Measurements from ENCODE around the gene CCDC191. TPM values are rescaled to one million over a fixed set of nuclear protein-coding genes. Genes with fewer than 3 reads are reported as not detected.

CCDC191 gene
- total and polyA plus RNA-seq, 2 of the 4 experiments (the other 2 are of a cell fraction) = 0.72 to 1.1 TPM

GRCh38 chr3:114086356-114086755, 30.0 kb upstream of the CCDC191 start:
- Histone ChIP-seq H3K79me1 (ENCODE audit: low read depth in 1 of 2, low read length in 2 of 2) (no peaks in the 10 kb centered on the region), H2BK5ac (ENCODE audit: low read depth, low read length, poor library complexity, severe bottlenecking) (no peak overlapping the region), H3K27ac (ENCODE audit: insufficient read depth, low read length) (no peak overlapping the region), H3K27me3 (ENCODE audit: control insufficient read depth, insufficient read depth, low read length) (no peaks in the 10 kb centered on the region), H2AK5ac (ENCODE audit: low read depth, low read length) (no peak overlapping the region), H3K18ac (ENCODE audit: low read depth, low read length) (no peak overlapping the region), H3K23ac (ENCODE audit: low read depth, low read length) (no peak overlapping the region), H2BK120ac (ENCODE audit: low read depth, low read length) (no peak overlapping the region), H3K36me3 (ENCODE audit: control insufficient read depth, insufficient read depth, low read length) (peaks cover 14% of the 10 kb centered on the region), H3K9me1 (ENCODE audit: insufficient read depth, low read length) (no peaks in the 10 kb centered on the region), H3K56ac (ENCODE audit: extremely low read depth, insufficient read depth, low read length) (no peak overlapping the region), H2BK20ac (ENCODE audit: low read depth, low read length) (no peak overlapping the region), H3K4me3 (ENCODE audit: insufficient read depth, low read depth, low read length) (no peak overlapping the region), H2AFZ (replicated peaks; ENCODE audit: low read length, poor library complexity) (no peak overlapping the region), H3K9me3 (ENCODE audit: control insufficient read depth, insufficient read depth, low read length) (no peaks in the 10 kb centered on the region), H3K4ac (ENCODE audit: low read depth, low read length) (no peak overlapping the region), H4K8ac (ENCODE audit: low read depth in 2 of 2, low read length in 2 of 2) (no peak overlapping the region), H3K9ac (ENCODE audit: low read depth, low read length) (no peak overlapping the region), H3K14ac (replicated peaks; ENCODE audit: low read depth, low read length) (no peak overlapping the region), H4K20me1 (ENCODE audit: insufficient read depth, low read length) (no peaks in the 10 kb centered on the region), H3K4me2 (ENCODE audit: low read depth, low read length) (no peak overlapping the region), H4K5ac (ENCODE audit: low read depth, low read length) (no peak overlapping the region), H3K4me1 (ENCODE audit: control insufficient read depth, insufficient read depth, low read length) (no peaks in the 10 kb centered on the region), H4K91ac (ENCODE audit: insufficient read depth, low read depth, low read length) (no peak overlapping the region), H2BK15ac (ENCODE audit: low read depth, low read length) (no peak overlapping the region), H2AK9ac (replicated peaks; ENCODE audit: low read depth, low read length, poor library complexity) (peak overlapping the region; percentile 31)
- TSS peak; percentile 53 for BruUV-seq (replicated peaks)
- in situ Hi-C loops (cut with MboI; ENCODE audit: low sequenced_read_pairs) = no loop called here
- DNase-seq (no peak), ATAC-seq (ENCODE audit: low read depth) (no peak)
- POLR2A ChIA-PET (ENCODE audit: unreplicated experiment) = no interaction called here
- intact Hi-C loops (cut with micrococcal nuclease) = no loop called here
- no CpG with 5 or more reads among the region's 2 CpGs for WGBS, 2 experiments (ENCODE audit: extremely low coverage in 2 of 2, insufficient read length in 1 of 2)
- TF ChIP-seq RAD21 (IDR thresholded peaks at IDR 0.05; ENCODE audit: low read length) (no peak), USF2 (IDR thresholded peaks at IDR 0.05; ENCODE audit: low read depth, low read length) (no peak), CHD1 (IDR thresholded peaks at IDR 0.05; ENCODE audit: low read depth, low read length) (no peak), CTCF (conservative IDR thresholded peaks at IDR 0.05; ENCODE audit: low read depth, low read length) (no peak)
- CTCF ChIA-PET = no interaction called here
- dilution Hi-C loops (cut with HindIII; ENCODE audit: low sequenced_read_pairs, unreplicated experiment) = no loop called here
